ENCODE data around the gene PLEKHH3.

The PLEKHH3 gene

GRCh38 chr17:42706732-42707131 is 29.9 kb upstream of the PLEKHH3 start:
- TF ChIP-seq, protein P1, sequence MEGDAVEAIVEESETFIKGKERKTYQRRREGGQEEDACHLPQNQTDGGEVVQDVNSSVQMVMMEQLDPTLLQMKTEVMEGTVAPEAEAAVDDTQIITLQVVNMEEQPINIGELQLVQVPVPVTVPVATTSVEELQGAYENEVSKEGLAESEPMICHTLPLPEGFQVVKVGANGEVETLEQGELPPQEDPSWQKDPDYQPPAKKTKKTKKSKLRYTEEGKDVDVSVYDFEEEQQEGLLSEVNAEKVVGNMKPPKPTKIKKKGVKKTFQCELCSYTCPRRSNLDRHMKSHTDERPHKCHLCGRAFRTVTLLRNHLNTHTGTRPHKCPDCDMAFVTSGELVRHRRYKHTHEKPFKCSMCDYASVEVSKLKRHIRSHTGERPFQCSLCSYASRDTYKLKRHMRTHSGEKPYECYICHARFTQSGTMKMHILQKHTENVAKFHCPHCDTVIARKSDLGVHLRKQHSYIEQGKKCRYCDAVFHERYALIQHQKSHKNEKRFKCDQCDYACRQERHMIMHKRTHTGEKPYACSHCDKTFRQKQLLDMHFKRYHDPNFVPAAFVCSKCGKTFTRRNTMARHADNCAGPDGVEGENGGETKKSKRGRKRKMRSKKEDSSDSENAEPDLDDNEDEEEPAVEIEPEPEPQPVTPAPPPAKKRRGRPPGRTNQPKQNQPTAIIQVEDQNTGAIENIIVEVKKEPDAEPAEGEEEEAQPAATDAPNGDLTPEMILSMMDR (IDR thresholded peaks at IDR 0.05; ENCODE audit: low read depth, low read length): no peak
- no peak for DNase-seq (ENCODE audit: low read depth in 2 of 2)
- no peak overlapping the region for H3K4me3 ChIP-seq (replicated peaks in 1 of 2; ENCODE audit: low read depth in 2 of 2, low read length in 2 of 2)

DNA sequence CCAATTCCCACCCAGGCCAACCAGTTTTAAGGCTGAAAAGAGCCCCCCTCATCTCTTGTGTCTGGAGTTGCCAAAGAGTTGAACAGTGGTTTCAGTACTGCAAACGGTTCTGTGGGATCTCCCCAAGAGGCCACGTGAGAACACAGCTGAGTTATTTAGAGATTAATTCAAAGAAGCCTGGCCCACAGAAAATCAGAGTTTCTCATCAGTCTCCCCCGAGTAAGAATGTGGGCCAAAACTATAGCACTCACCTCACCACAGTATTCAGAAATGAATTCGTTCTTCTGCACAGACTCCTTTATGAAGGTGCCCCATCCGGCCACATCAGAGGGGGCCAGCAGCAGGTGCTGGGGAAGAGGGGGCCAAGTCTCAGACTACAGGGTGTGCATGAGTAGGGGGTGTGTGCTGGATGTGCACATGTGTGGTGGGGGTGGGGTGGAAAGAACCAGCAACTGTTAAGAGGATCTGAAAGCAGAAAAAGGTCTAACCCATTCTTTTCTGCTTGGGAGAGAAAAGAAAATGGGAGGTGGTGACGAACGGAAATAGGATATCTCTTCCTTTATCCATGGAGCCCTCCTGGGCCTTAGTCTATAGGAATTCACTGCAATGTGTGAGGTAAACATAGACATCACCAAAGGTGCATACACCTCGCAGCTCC is 28.2 kb upstream of the PLEKHH3 start:
- no peak overlapping the region for H3K4me3 ChIP-seq (replicated peaks in 1 of 2; ENCODE audit: low read depth in 2 of 2, low read length in 2 of 2)
- TF ChIP-seq, protein P1 (IDR thresholded peaks at IDR 0.05; ENCODE audit: low read depth, low read length): no peak
- no peak for DNase-seq (ENCODE audit: low read depth in 2 of 2)

DNA sequence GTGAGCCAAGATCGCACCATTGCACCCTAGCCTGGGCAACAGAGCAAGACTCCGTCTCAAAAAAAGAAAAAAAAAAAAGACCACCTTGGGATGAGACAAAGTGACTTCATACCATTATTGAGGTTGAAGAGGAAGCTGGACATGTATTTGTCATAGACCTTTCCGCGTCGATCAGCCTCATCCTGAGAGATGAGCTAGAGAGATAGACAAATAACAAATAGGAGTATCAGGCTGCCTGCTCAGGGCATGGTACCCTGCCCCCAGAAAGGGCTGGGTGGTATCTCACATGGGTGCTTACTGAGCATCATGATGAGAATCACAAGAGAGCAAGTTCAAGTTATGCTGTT is 27.7 kb upstream of the PLEKHH3 start:
- TF ChIP-seq, protein P1 (IDR thresholded peaks at IDR 0.05; ENCODE audit: low read depth, low read length): no peak
- H3K4me3 ChIP-seq (replicated peaks in 1 of 2; ENCODE audit: low read depth in 2 of 2, low read length in 2 of 2): no peak overlapping the region
- DNase-seq (ENCODE audit: low read depth in 2 of 2): no peak

- DNase-seq (ENCODE audit: low read depth in 2 of 2): no peak
- no peak overlapping the region for H3K4me3 ChIP-seq (replicated peaks in 1 of 2; ENCODE audit: low read depth in 2 of 2, low read length in 2 of 2)
- TF ChIP-seq, protein P1 (IDR thresholded peaks at IDR 0.05; ENCODE audit: low read depth, low read length): no peak
Observed at GRCh38 chr17:42702446-42702845, 25.7 kb upstream of the PLEKHH3 start.

DNA sequence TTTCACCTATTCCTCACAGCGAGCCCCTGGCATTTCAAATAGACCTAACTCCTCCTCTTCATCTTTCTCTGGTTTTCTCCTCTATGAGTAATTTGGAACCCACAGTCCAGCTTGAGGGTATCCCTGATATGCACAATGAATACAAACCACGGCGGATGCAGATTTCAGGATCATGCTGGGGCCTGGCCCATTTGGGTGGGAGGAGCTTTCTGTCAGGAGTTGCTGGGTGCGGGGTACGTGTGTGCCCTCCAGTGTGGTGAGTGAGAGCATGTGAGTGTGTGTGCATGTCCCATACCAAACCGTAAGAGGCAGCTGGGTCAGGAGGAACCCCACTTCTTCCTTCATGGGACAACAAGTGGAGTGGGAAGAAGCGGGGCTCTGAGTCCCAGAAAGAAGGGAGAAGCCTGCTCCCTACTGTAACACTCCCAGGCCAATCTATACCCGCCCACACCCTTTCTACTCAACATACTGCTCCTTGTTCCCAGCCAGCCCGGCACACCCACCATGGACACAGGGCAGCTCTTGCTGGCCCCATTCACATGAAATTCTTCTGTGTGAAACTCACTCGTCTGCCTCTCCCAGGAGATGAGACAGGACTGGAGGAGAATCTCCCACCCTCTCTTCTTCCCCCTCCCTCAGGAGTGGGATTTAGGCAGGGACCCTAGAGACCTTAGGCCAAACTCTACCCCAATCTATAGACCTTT is 23.9 kb upstream of the PLEKHH3 start:
- DNase-seq (ENCODE audit: low read depth in 2 of 2): no peak
- H3K4me3 ChIP-seq (replicated peaks in 1 of 2; ENCODE audit: low read depth in 2 of 2, low read length in 2 of 2): no peak overlapping the region

GRCh38 chr17:42699415-42699740 is 22.6 kb upstream of the PLEKHH3 start:
- no peak for DNase-seq (ENCODE audit: low read depth in 2 of 2)
- TF ChIP-seq, protein P1 (IDR thresholded peaks at IDR 0.05; ENCODE audit: low read depth, low read length): no peak
- H3K4me3 ChIP-seq (replicated peaks in 1 of 2; ENCODE audit: low read depth in 2 of 2, low read length in 2 of 2): no peak overlapping the region

More for the DNA sequence above, 23.9 kb upstream of the PLEKHH3 start:
- TF ChIP-seq, protein P1 (IDR thresholded peaks at IDR 0.05; ENCODE audit: low read depth, low read length): no peak
